GM21737 (cell line): ENCODE measurements around the gene FCGR2B.
"Not testable (repeated sequence)": the region's sequence is repeated elsewhere in the genome, so short reads cannot be mapped to it uniquely, and the experiment has no call there.

Experiments used
- ATAC-seq: cut with Tn5 transposase; IDR thresholded peaks from one replicate; pipeline ENCODE4 v1.9.1; 2021; ENCODE audit warnings: mild to moderate bottlenecking, moderate library complexity; ENCODE audit not compliant: unreplicated experiment

FCGR2B gene

GRCh38 chr1:161662684-161663339 is at the start of gene FCGR2B:
FCGR2B (plus strand) TSS chr1:161663143; CDS start chr1:161663242, 99 bp downstream.
- ATAC-seq, result peak; percentile 51

- ATAC-seq, result not testable (repeated sequence)
These were observed 46.5 kb upstream of the FCGR2B start for GRCh38 chr1:161616417-161616816.

GRCh38 chr1:161618517-161618916 is 44.4 kb upstream of the FCGR2B start:
- ATAC-seq, result not testable (repeated sequence)

- ATAC-seq, result not testable (repeated sequence)
These were observed 42.5 kb upstream of the FCGR2B start for GRCh38 chr1:161620399-161620798.

GRCh38 chr1:161621181-161622000 is 41.6 kb upstream of the FCGR2B start:
- peak; percentile 45 for ATAC-seq

- ATAC-seq, result peak; percentile 13
These were observed 40.9 kb upstream of the FCGR2B start for GRCh38 chr1:161622054-161622453.

- ATAC-seq, result peak; percentile 44
These were observed 39.4 kb upstream of the FCGR2B start for GRCh38 chr1:161623401-161624051.

GRCh38 chr1:161624605-161625004 is 38.3 kb upstream of the FCGR2B start:
- not testable (repeated sequence) for ATAC-seq

- ATAC-seq, result not testable (repeated sequence)
These were observed 36.3 kb upstream of the FCGR2B start for GRCh38 chr1:161626445-161627146.

GRCh38 chr1:161630128-161630742 is 32.7 kb upstream of the FCGR2B start:
- not testable (repeated sequence) for ATAC-seq

- ATAC-seq, result no peak
These were observed 31.9 kb upstream of the FCGR2B start, which contains the start of gene FCGR3B for GRCh38 chr1:161631076-161631475. FCGR3B (minus strand) TSS chr1:161631176; CDS start chr1:161631094, 82 bp downstream.

- ATAC-seq, result not testable (repeated sequence)
These were observed 27.9 kb upstream of the FCGR2B start for GRCh38 chr1:161634993-161635392.

GRCh38 chr1:161636189-161636782 is 26.7 kb upstream of the FCGR2B start:
- not testable (repeated sequence) for ATAC-seq

- not testable (repeated sequence) for ATAC-seq
These were observed 26.0 kb upstream of the FCGR2B start for GRCh38 chr1:161636976-161637375.

- ATAC-seq, result not testable (repeated sequence)
These were observed 24.5 kb upstream of the FCGR2B start for GRCh38 chr1:161638251-161638993.

- not testable (repeated sequence) for ATAC-seq
These were observed 23.7 kb upstream of the FCGR2B start for GRCh38 chr1:161639203-161639602.

- not testable (repeated sequence) for ATAC-seq
These were observed 20.2 kb upstream of the FCGR2B start for GRCh38 chr1:161642697-161643096.

- not testable (repeated sequence) for ATAC-seq
These were observed 19.3 kb upstream of the FCGR2B start for GRCh38 chr1:161643481-161644208.
